HS-5 (cell line): ENCODE data around the gene KDM4B.
"Not testable (repeated sequence)": the region's sequence is repeated elsewhere in the genome, so short reads cannot be mapped to it uniquely, and the experiment has no call there.

Experiments
- DNase-seq: peaks from one replicate; pipeline ENCODE4 v3.0.0-alpha.2; 2012; ENCODE audit warnings: low read depth

The KDM4B gene

GRCh38 chr19:4968462-4969291 is at the start of gene KDM4B:
Gene KDM4B, plus strand, starts transcription at chr19:4969113. Its CDS starts 63,778 bp downstream, at chr19:5032891.
- peak; percentile 82 for DNase-seq

DNA sequence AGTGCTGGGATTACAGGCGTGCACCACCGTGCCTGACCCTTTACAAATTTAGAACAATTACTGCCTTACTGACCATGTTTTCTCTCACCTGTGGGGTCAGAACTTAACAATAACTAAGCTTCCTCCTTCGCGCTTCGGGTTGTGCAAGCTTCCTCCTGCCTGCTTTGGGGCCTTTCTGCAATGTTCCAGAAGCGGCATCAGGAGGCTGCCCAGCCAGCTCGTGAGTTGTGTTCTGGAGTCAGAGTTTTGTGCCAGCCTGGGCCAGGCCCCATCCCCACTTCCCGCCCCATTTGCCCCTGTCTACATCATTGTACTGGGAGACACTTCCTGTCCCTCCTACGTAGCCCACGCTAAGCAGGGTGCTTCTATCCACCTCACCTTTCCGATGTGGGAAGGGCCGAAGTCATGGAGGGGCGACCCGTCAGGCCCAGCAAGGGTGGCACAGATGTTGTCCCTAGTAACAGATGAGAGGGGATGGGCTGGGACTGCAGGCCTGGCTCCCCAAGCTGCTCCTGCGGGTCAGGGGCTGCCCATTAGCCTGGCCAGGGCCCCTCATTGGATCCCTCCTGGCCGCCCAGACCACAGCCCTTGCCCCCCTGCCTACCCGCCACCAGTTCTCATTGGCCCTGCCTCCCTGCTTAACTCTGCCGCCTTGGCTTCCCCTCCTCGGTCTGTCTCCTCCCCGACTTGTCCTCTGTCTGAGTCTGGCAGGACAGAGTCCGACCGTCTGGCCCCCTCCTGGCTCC is 46.2 kb upstream of the KDM4B start:
- no peak for DNase-seq

DNA sequence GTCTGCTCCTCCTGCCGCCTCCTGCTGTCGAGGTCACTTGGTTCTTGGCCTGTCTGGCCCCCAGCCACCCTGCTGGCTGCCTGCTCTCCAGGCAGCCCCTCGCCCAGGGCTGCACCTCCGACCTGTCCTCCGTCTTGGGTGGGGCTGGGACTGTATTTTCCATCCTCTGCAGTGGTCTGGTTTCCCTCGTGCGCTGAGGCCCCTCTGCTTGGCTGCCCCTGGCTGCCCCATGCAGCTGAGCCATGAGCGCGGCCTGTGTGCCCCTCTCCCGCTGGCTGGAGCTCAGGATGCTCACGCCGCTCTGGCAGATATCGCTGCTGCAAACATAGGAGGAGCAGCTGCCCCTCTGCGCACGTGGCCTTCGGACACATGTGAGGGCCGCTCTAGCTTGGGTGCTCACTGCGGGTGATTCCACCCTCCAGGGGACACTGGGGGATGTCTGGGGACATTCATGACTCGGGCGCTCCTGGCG is 45.6 kb upstream of the KDM4B start:
- DNase-seq, result no peak

DNA sequence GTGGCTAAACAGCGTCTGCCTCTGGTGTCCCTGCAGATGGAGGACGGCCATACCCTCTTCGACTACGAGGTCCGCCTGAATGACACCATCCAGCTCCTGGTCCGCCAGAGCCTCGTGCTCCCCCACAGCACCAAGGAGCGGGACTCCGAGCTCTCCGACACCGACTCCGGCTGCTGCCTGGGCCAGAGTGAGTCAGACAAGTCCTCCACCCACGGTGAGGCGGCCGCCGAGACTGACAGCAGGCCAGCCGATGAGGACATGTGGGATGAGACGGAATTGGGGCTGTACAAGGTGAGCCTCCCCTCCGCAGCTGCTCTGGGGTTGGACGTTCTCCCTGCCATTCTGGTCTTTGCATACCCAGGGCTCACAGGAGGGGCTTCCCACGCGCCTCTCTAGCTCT is 39.7 kb upstream of the KDM4B start:
- no peak for DNase-seq

GRCh38 chr19:4930664-4931063 is 38.2 kb upstream of the KDM4B start:
- DNase-seq, result no peak

DNA sequence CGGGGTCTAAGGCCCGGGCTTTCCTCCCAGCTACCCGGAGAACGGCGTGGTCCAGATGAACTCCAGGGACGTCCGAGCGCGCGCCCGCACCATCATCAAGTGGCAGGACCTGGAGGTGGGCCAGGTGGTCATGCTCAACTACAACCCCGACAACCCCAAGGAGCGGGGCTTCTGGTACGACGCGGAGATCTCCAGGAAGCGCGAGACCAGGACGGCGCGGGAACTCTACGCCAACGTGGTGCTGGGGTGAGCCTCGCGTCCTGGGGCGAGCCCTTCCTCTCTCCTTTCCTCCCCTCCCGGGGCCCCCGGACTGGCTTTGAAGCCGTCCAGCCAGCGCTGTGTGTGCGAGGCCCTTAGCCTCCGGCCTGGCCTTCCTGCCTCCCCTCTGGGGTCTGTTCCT is 36.2 kb upstream of the KDM4B start:
- no peak for DNase-seq

DNA sequence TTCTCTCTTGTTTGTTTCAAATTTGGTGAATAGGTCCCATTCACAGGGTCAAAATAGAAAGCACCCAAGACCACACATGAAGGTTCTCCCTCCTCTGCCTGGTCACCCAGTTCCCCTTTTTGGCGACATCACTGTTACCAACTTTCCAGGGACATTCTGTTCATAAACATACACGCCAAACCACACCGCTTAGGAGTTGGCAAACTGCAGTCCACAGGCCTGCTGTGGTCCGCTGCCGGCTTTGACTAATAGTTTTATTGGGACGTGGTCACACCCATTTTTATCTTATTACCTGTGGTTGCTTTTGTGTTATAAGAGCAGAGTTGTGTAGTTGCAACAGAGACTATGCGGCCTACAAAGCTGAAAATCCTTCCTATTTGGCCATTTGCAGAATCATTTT is 35.4 kb upstream of the KDM4B start:
- no peak for DNase-seq

DNA sequence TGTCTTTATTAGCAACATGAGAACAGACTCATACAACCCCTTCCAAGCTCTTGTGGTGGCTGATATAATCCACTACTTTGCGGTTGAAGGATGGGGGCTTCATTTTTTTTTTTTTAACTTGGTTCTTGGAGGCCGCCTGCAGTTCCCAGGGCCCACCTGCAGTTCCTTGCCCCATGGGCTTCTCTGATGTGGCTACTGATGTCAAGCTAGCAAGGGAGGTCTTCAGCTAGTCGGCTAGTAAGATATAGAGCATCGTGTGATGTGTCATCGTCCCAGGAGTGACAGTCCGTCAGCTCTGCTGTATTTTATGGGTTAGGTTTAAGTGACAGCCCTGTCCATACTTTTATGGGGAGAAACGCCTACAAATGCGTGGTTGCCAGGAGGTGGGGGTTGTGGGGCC is 33.5 kb upstream of the KDM4B start:
- no peak for DNase-seq

- no peak for DNase-seq
These were observed 31.9 kb upstream of the KDM4B start for GRCh38 chr19:4937060-4937459.

GRCh38 chr19:4938461-4938860 is 30.5 kb upstream of the KDM4B start:
- not testable (repeated sequence) for DNase-seq

DNA sequence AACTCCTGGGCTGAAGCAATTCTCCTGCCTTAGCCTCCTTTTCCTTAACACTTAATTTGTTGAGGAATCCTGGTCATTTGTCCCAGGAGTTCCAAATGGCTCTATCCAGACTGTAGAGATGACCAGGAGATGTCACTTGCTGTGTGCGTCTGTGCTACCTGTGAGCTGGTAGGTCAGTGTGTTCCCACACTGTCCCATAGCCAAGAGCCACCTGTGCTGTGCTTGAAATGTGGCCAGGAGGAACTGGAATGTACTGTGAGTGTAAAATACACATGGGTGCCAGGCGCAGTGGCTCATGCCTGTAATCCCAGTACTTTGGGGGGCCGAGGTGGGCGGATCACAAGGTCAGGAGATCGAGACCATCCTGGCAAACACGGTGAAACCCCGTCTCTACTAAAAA is 29.4 kb upstream of the KDM4B start:
- DNase-seq, result no peak

DNA sequence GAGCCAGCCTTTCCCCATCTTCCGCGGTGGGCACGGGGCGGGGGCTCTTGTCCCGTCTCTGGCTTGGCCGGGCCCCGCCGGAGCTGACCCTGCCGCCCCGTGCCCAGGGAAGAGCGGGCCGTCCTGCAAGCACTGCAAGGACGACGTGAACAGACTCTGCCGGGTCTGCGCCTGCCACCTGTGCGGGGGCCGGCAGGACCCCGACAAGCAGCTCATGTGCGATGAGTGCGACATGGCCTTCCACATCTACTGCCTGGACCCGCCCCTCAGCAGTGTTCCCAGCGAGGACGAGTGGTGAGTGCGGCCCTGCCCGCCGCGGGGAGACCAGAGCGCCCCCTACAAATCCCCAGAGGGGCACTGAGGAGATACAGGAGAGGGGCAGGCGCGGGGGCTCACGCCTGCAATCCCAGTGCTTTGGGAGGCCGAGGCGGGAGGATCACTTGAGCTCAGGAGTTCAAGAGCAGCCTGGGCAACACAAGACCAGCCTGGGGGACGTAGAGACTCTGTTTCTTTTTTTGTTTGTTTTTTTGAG is 27.2 kb upstream of the KDM4B start:
- DNase-seq, result not testable (repeated sequence)

DNA sequence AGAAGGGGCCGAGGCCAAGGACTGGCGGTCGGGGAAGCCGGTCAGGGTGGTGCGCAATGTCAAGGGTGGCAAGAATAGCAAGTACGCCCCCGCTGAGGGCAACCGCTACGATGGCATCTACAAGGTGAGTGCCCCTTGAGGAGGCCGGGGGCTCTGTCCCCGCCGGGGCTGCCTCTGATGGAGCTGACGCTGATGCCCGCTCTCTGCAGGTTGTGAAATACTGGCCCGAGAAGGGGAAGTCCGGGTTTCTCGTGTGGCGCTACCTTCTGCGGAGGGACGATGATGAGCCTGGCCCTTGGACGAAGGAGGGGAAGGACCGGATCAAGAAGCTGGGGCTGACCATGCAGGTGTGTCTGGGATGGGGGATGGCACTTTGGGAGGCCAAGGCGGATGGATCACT is 18.3 kb upstream of the KDM4B start:
- not testable (repeated sequence) for DNase-seq

DNA sequence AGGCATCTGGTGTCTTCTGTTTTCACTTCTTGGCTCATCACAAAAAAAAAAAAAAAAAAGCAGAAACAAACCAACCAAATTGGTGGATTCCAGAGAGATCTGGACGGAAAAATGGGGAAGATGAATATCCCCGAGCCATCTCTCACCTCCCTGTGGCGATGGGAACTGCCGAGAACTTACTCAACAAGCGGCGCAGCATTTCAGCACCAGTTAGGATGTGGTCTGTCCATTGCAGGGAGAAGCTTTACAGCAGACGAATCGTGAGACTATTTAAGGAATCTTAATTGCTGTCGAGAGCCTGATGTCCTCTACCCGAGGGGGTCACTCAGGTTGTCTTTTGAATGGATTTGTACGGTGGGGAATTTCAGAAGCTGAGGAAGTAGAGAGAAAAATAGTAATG is 17.3 kb upstream of the KDM4B start:
- DNase-seq, result no peak

DNA sequence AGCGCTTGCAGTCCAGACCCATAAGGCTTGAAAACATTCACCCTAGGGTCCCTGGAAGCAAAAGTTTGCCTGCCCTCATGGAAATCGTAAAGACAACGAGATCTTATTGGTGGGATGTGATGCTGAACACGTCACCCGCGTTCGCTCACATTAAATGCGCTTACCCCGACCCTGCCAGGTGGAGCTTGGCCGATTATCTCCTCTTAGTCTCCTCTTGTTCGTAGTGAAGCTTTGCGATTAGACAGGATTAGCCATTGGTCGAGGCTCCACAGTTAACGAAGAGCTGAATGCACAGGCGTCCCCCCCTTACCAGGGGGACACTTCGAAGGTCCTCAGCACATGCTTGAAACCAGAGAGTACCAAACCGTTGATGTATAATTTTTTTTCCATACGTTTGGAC is 16.0 kb upstream of the KDM4B start:
- DNase-seq, result no peak

GRCh38 chr19:4954320-4955149 is 14.4 kb upstream of the KDM4B start:
- DNase-seq, result not testable (repeated sequence)

- no peak for DNase-seq
These were observed 13.6 kb upstream of the KDM4B start for GRCh38 chr19:4955274-4955673.

DNA sequence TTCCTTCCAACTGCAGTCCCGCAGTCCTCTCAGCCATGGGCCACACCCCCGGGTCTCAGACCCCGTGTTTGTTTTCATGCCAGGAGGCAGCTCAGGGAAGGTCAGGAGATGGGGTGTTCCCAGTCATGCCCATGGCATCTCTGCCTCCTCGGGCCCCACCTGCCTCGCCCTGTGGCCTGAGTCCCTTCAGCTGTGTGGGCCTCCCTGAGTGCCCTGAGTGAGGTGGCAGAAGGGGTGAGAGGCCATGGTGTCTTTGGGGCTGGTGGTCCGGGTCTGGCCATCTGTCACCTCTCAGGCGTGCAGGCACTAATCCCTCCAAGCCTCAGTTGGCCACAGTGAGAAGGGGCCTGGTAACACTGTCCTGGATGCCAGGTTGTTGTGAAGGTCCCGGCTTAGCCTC is 10.9 kb upstream of the KDM4B start:
- no peak for DNase-seq

DNA sequence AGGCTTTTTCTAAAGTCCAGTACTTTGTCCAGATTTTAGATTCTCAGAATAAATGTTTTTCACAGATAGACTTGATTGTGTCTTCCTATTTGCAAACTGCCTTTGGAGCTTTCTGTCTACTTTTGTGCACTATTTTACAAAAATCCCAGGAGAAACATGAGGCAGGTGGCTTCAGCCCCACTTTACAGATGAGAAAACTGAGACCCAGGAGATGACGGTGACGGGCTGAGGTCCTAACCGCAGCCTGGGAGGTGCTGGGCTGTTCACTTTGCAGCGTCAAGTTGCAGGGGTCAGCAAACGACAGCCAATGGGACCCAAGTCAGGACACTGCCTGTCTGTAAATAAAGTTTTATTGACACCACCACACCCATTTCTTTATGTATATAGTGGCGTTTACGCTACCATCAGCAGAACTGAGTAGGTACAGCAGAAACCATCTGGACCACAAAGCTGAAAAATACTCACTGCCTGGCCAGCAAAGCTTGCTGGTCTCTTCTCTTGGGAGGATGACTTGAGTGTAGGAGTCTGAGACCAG is 6.8 kb upstream of the KDM4B start:
- no peak for DNase-seq

GRCh38 chr19:4965061-4965460 is 3.9 kb upstream of the KDM4B start:
- no peak for DNase-seq

DNA sequence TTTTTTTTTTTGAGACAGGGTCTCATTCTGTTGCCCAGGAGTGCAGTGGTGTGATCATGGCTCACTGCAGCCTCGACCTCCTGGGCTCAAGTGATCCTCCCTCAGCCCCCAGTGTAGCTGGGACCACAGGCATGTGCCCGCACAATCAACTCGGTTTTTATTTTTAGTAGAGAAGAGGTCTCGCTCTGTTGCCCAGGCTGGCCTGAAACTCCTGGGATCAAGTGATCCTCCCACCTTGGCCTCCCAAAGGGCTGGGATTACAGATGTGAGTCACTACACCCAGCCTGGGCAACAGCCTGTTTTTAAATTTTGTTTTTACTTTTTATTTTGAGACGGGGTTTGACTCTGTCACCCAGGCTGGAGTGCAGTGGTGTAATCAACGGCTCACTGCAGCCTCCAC is 2.3 kb upstream of the KDM4B start:
- DNase-seq, result no peak
